HG03039 (cell line): Measurements from ENCODE around the gene FRMD4A.
"Not testable (repeated sequence)": the region's sequence is repeated elsewhere in the genome, so short reads cannot be mapped to it uniquely, and the experiment has no call there.

ENCODE experiments used
- ATAC-seq: cut with Tn5 transposase; IDR thresholded peaks from one replicate; pipeline ENCODE4 v1.9.1; 2021; ENCODE audit warnings: mild to moderate bottlenecking, moderate library complexity; ENCODE audit not compliant: unreplicated experiment

FRMD4A gene

GRCh38 chr10:13736506-13736905 lies 594.2 kb downstream of the FRMD4A start:
- ATAC-seq, result no peak

GRCh38 chr10:13734151-13734550 lies 596.6 kb downstream of the FRMD4A start:
- no peak for ATAC-seq

- ATAC-seq, result no peak
These were observed 597.7 kb downstream of the FRMD4A start for GRCh38 chr10:13733071-13733470.

- no peak for ATAC-seq
These were observed 598.3 kb downstream of the FRMD4A start for GRCh38 chr10:13732465-13732881.

GRCh38 chr10:13731799-13732198 lies 598.9 kb downstream of the FRMD4A start:
- ATAC-seq, result no peak

- ATAC-seq, result no peak
These were observed 599.8 kb downstream of the FRMD4A start for GRCh38 chr10:13730956-13731355.

- no peak for ATAC-seq
These were observed 600.4 kb downstream of the FRMD4A start for GRCh38 chr10:13730306-13730652.

GRCh38 chr10:13729586-13730305 lies 601.0 kb downstream of the FRMD4A start:
- ATAC-seq, result no peak

- no peak for ATAC-seq
These were observed 601.7 kb downstream of the FRMD4A start for GRCh38 chr10:13728898-13729535.

- no peak for ATAC-seq
These were observed 605.1 kb downstream of the FRMD4A start for GRCh38 chr10:13725594-13725993.

- ATAC-seq, result no peak
These were observed 606.2 kb downstream of the FRMD4A start for GRCh38 chr10:13724484-13724883.

- ATAC-seq, result no peak
These were observed 607.7 kb downstream of the FRMD4A start for GRCh38 chr10:13722747-13723653.

- ATAC-seq, result no peak
These were observed 609.2 kb downstream of the FRMD4A start for GRCh38 chr10:13721486-13721885.

- ATAC-seq, result no peak
These were observed 610.0 kb downstream of the FRMD4A start for GRCh38 chr10:13720699-13721098.

GRCh38 chr10:13719425-13719824 lies 611.3 kb downstream of the FRMD4A start:
- ATAC-seq, result no peak

- no peak for ATAC-seq
These were observed 611.9 kb downstream of the FRMD4A start for GRCh38 chr10:13718820-13719219.

- no peak for ATAC-seq
These were observed 612.6 kb downstream of the FRMD4A start for GRCh38 chr10:13717936-13718772.

GRCh38 chr10:13717571-13717935 lies 613.2 kb downstream of the FRMD4A start:
- no peak for ATAC-seq

- no peak for ATAC-seq
These were observed 614.3 kb downstream of the FRMD4A start for GRCh38 chr10:13716081-13717071.

GRCh38 chr10:13715596-13715995 lies 615.1 kb downstream of the FRMD4A start:
- not testable (repeated sequence) for ATAC-seq
